Neural cell (in vitro differentiated cells): ENCODE results near the gene IPO13. TPM values are rescaled to one million over a fixed set of nuclear protein-coding genes. Genes with fewer than 3 reads are reported as not detected.

Experiments
- H2AFZ ChIP-seq: fragments of 200-600, 300-800 bp; sonication (generic), shearing (Covaris generic); 2 replicates; pipeline ENCODE4 v1.6.0; 2014; ENCODE audit warnings: low read depth, mild to moderate bottlenecking, antibody characterized with exemption, low read length, moderate library complexity
- H3F3A ChIP-seq: fragments of 200-600 bp; shearing (Covaris generic); 2 replicates; pipeline ENCODE4 v1.6.1; 2016; ENCODE audit warnings: mild to moderate bottlenecking, moderate library complexity, mixed read lengths, antibody characterized with exemption, low read length; ENCODE audit not compliant: insufficient read depth, poor library complexity, severe bottlenecking
- H3K27ac ChIP-seq: fragments of 200-600, 300-800 bp; sonication (generic), shearing (Covaris generic); 2 replicates; pipeline ENCODE4 v1.5.1; 2014; ENCODE audit warnings: mild to moderate bottlenecking, low read length, moderate library complexity
- H3K27me3 ChIP-seq: fragments of 300-800, 200-600 bp; sonication (generic), shearing (Covaris generic); 2 replicates; pipeline ENCODE4 v1.6.0; 2014; ENCODE audit warnings: mild to moderate bottlenecking, low read depth, low read length, moderate library complexity; ENCODE audit not compliant: insufficient read depth
- H3K36me3 ChIP-seq: fragments of 300-800, 200-600 bp; sonication (generic), shearing (Covaris generic); 2 replicates; pipeline ENCODE4 v1.5.1; 2014; ENCODE audit warnings: mild to moderate bottlenecking, antibody characterized with exemption, low read length, moderate library complexity; ENCODE audit not compliant: insufficient read depth
- H3K4me2 ChIP-seq: fragments of 300-800, 200-600 bp; sonication (generic), shearing (Covaris generic); 2 replicates; pipeline ENCODE4 v1.6.0; 2014; ENCODE audit warnings: mild to moderate bottlenecking, low read length
- H3K4me3 ChIP-seq: fragments of 300-800, 200-600 bp; sonication (generic), shearing (Covaris generic); 2 replicates; pipeline ENCODE4 v1.5.1; 2014; ENCODE audit warnings: mild to moderate bottlenecking, low read length, moderate library complexity
- H3K79me2 ChIP-seq: fragments of 200-600 bp; shearing (Covaris generic); replicated peaks from 2 replicates; pipeline ENCODE4 v1.6.0; 2014; ENCODE audit warnings: mild to moderate bottlenecking, low read length, moderate library complexity; ENCODE audit not compliant: insufficient read depth
- H3K9ac ChIP-seq: fragments of 300-800, 200-600 bp; sonication (generic), shearing (Covaris generic); 2 replicates; pipeline ENCODE4 v1.6.1; 2016; ENCODE audit warnings: mild to moderate bottlenecking, low read length, mixed read lengths
- H3K9me2 ChIP-seq: fragments of 200-600 bp; shearing (Covaris generic); 2 replicates; pipeline ENCODE4 v1.6.1; 2016; ENCODE audit warnings: mild to moderate bottlenecking, low read length, mixed read lengths; ENCODE audit not compliant: insufficient read depth
- H3K9me3 ChIP-seq: fragments of 200-600, 300-800 bp; sonication (generic), shearing (Covaris generic); 2 replicates; pipeline ENCODE4 v1.6.1; 2016; ENCODE audit warnings: mild to moderate bottlenecking, mixed run types, low read length, moderate library complexity, mixed read lengths
- H4K20me1 ChIP-seq: fragments of 200-600 bp; shearing (Covaris generic); 2 replicates; pipeline ENCODE4 v1.6.1; 2016; ENCODE audit warnings: mild to moderate bottlenecking, mixed run types; ENCODE audit not compliant: insufficient read depth
- CTCF ChIP-seq: fragments of 450-650 bp; IDR thresholded peaks from 2 replicates; pipeline ENCODE4 v1.5.1; 2014; ENCODE audit warnings: antibody characterized with exemption, mild to moderate bottlenecking, moderate library complexity; ENCODE audit not compliant: poor library complexity, severe bottlenecking
- EP300 ChIP-seq: fragments of 450-650 bp; conservative IDR thresholded peaks from 2 replicates; pipeline ENCODE4 v1.6.1; 2014; ENCODE audit warnings: antibody characterized with exemption, mild to moderate bottlenecking, moderate library complexity; ENCODE audit not compliant: poor library complexity, severe bottlenecking
- EZH2 ChIP-seq: fragments of 200-600, 300-800 bp; shearing (Covaris generic), sonication (generic); IDR thresholded peaks from 2 replicates; pipeline ENCODE4 v1.6.1; 2014; ENCODE audit warnings: antibody characterized with exemption, low read length, borderline replicate concordance, mild to moderate bottlenecking; ENCODE audit not compliant: insufficient read depth, poor library complexity, severe bottlenecking
- MXI1 ChIP-seq: fragments of 450-650 bp; conservative IDR thresholded peaks from 2 replicates; pipeline ENCODE4 v1.6.1; 2014; ENCODE audit warnings: antibody characterized with exemption, mild to moderate bottlenecking; ENCODE audit not compliant: poor library complexity, severe bottlenecking
- REST ChIP-seq: IDR thresholded peaks from 2 replicates; pipeline ENCODE4 v1.6.1; 2012; ENCODE audit warnings: borderline replicate concordance
- TAF1 ChIP-seq: IDR thresholded peaks from 2 replicates; pipeline ENCODE4 v1.6.1; 2012; ENCODE audit warnings: low read depth
- polyA plus RNA-seq: library from polyadenylated mRNA; depleted of rRNA; stranded (reverse); fragments of >200 nt; gene quantifications from 2 replicates; pipeline ENCODE4 v1.2.3, GENCODE V29; 2014

The IPO13 gene
- polyA plus RNA-seq, 1 donor from 2014 or later, result 29.8 TPM

- Histone ChIP-seq H3K4me3 (no peak overlapping the region), H4K20me1 (no peaks in the 10 kb centered on the region), H3K27me3 (no peaks in the 10 kb centered on the region), H3F3A (no peaks in the 10 kb centered on the region), H3K79me2 (no peaks in the 10 kb centered on the region), H3K9me2 (no peaks in the 10 kb centered on the region), H3K36me3 (peaks cover 4% of the 10 kb centered on the region), H3K9me3 (no peaks in the 10 kb centered on the region), H2AFZ (no peak overlapping the region), H3K9ac (no peak overlapping the region), H3K27ac (no peak overlapping the region), H3K4me2 (no peak overlapping the region)
- TF ChIP-seq MXI1 (no peak), CTCF (no peak), TAF1 (no peak)
Measured at GRCh38 chr1:43913666-43914360, 32.9 kb upstream of the IPO13 start.

- TF ChIP-seq REST (no peak), TAF1 (no peak), EP300 (no peak), EZH2 (no peak)
Measured at GRCh38 chr1:43914576-43915525, 31.9 kb upstream of the IPO13 start.

More at GRCh38 chr1:43914576-43915525, 31.9 kb upstream of the IPO13 start:
- H3K27me3 ChIP-seq, result no peaks in the 10 kb centered on the region
- H3K4me2 ChIP-seq, result no peak overlapping the region
- H3K27ac ChIP-seq, result no peak overlapping the region
- H3F3A ChIP-seq, result no peaks in the 10 kb centered on the region
- H3K4me3 ChIP-seq, result no peak overlapping the region
- H3K9me3 ChIP-seq, result no peaks in the 10 kb centered on the region
- no peak overlapping the region for H3K9ac ChIP-seq
- H2AFZ ChIP-seq, result no peak overlapping the region
- H4K20me1 ChIP-seq, result no peaks in the 10 kb centered on the region
- peaks cover 4% of the 10 kb centered on the region for H3K36me3 ChIP-seq
- H3K9me2 ChIP-seq, result no peaks in the 10 kb centered on the region
- H3K79me2 ChIP-seq, result no peaks in the 10 kb centered on the region
